ENCODE measurements around the gene SP140.
"Not testable (repeated sequence)": the region's sequence is repeated elsewhere in the genome, so short reads cannot be mapped to it uniquely, and the experiment has no call there.

The SP140 gene

DNA sequence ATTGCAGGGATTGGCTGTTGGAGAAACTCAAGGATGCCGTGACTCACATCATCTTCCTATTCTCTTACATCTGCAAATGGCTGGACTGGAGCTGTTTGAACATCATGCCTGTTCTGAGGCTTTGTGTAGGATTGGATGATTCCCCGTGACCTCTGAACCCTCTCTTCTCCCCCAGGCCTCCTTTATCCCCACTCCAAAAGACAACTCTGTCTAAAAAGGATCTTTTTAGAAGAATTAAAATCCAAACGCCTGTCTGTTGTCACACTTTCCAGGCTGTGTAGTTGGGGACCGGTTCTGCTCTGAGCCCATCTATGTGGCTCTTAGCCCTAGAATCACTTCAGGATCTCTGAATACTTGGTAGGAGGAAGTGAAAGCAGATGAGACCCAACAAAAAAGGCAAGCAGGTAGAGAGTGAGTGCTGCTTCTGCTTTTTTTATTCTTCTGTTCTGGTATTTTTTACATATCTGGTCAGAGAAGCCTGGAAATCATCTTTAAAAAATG, 565 bp downstream of the SP140 start:
- no peak for DNase-seq (ENCODE audit: low read depth)

DNA sequence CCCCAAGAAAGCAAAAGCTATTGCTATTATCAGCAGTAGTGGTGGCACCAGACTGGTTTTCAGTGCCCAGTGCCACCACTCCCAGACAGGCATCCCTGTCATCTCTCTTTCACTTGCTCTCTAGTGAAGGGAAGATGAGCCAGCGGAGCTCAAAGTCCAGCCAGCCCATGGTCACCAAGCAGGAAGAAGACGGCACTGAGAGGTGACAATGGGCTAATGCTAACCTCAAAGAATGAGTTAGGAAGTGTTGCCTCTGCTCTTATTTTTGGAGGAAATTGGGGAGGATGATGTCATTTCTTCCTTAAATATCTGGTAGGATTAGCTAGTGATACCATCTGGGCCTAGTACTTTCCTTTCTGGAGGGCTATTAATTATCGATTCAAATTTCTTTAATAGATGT, 1.7 kb downstream of the SP140 start:
- no peak for DNase-seq (ENCODE audit: low read depth)

DNA sequence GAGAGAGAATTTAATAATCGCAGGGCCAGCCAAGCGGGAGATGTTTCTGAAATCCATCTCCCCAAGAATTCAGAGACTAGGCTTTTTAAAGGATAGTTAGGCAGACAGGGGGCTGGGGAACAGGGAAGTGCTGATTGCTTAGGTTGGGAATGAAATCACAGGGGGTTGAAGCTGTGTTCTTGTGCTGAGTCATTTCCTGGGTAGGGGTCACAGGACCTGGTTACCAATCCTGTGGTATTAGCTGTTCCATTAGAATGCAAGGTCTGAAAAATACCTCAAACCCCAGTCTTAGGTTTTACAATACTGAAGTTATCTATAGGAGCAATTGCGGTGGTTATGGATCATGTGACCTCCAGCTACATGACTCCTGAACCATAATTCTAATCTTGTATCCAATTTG, 4.6 kb downstream of the SP140 start:
- DNase-seq (ENCODE audit: low read depth), result no peak

DNA sequence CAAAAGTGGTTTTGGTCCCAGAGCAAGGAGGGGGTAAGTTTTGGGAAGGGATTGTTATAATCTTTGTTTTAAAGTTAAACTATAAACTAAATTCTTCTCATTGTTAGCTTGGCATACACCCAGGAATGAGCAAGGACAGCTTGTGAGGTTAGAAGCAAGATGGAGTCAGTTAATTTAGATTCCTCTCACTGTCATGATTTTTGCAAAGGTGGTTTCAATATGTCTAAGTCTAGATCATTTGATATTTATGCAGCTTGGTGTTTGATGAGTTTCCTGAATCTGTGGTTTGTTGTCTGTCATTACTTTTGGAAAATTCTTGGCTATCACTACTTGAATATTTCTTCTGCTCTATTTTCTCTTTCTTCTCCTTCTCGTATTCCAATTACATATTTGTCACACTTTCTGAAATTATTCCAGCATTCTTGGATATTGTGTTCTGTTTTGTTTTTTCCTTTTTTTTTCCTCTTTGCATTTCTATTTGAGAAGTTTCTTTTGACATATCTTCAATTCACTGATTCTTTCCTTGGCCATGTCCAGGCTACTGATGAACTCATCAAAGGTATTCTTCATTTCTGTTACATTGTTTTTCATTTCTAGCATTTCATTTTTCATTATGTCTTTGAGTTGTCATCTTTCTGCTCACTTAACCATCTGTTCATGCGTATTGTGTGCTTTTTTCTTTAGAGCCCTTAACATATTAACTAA, 5.1 kb downstream of the SP140 start:
- DNase-seq (ENCODE audit: low read depth), result no peak

DNA sequence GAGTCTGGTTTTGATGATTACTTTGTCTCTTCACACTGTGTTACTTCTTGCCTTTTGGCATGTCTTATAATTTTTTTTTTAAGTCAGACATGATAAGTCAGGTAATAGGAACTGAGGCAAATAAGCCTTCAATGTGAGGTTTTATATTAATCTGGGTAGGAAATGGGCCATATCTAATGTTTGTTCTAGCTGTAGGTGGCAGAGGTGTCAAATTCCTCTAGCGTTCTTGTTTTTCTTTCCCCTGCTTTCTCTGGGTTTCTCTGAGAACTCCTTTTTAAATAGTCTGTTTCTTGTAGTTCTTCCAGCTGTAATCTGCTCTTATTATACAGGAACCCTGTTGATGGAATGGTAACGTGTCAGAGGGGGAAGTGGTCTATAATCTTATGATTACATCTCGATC, 5.7 kb downstream of the SP140 start:
- DNase-seq (ENCODE audit: low read depth), result no peak

DNA sequence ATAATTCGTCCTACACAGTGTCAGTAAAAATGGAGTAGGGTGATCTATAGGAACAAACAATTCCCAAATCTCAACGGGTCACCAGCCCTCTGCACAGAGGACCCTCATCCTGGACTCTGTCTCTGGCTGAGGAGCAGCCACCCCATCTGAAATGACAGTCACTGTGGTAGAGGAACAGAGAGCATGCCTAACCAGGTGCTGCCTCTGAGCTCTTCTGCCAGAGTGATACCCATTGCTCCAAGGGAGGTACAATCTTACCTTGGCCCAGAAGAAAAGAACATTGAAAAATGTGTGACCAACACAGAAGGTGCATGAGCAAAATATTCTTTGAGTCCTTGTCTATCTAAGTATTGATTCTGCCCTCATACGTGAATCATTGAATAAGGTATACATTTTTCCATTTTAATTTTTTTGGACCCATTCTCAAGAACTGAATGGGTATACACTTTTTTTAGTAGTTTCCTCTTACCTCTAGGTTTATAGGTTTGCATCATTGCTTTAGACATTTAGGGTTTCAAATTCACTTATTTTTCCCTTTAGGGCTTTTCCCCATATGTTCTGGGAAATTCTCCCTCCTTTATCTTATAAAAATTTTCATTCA, 8.7 kb downstream of the SP140 start:
- no peak for DNase-seq (ENCODE audit: low read depth)

DNA sequence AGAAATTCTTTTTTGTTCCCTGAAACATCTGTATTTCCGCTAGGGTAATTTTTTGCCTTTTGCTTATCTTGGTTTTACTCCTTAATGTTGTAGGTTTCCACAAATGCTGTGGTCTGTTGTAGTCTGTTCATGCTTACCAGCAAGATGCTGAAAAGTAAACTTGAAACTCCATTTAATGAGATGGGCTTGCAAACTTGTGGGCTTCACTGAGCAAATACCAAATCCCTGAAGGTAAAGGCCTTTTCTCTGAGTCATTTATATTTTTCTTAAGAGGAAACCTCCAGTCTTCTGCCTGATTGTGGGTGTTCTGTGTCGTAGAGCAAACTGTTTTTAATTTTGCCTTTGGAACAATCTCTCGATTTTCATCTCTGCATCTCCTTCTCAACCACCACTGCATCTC, 9.3 kb downstream of the SP140 start:
- DNase-seq (ENCODE audit: low read depth), result no peak

DNA sequence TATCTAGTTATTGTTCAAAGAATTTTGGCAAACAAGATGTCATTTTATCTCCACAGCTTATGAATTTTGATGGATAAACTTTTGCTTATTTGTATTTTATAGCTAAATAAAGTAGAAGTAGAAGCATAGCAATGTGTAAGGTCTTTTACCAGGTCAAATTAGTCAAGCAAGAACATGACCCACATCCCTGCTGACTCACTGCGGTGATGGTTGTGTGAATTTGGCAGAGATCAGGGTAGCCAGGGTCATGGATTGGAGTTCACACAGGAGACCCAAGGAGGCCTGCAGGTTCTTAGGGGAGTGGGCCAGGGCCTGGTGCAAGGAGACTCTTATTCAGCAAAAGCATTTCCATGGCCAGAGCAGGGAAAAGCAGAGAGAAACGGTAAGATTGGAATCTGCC, 18.7 kb downstream of the SP140 start:
- DNase-seq (ENCODE audit: low read depth), result no peak

DNA sequence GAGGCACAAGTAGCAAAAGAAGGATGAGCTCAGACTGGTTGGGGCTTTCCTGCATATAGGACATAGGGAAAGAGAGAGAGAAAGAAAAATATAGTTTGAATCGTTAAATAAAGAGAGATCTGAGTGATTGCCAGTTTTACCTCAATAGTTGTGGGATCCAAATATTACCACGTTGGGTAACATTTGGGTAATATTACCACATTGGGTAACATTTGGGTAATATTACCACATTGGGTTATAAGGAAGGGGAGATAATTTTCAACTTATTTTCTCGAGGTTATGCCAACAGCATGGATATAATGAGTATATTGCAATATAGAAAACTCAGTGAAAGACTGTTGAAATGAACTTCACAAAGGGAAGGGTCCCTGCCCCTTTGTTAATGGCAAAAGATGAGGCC, 20.7 kb downstream of the SP140 start:
- DNase-seq (ENCODE audit: low read depth), result no peak

DNA sequence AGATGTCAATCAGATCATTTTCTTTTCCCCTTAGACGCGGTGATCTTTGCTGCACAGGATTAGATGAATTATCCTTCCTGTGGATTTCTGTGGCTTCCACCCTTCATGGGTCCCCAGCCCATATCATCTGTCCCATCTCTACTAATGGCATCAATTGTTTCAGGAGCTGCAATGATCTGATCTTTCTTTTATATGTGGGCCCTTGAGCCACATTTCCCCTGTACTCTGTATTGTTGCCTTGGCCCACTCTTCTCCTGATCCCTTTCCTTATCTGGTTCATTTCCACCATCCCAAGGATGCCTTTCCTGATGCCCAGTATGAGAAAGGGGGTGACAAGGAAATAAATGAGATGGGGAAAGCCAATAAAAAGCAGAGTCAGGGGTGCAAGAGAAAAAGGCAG, 24.7 kb downstream of the SP140 start:
- no peak for DNase-seq (ENCODE audit: low read depth)

DNA sequence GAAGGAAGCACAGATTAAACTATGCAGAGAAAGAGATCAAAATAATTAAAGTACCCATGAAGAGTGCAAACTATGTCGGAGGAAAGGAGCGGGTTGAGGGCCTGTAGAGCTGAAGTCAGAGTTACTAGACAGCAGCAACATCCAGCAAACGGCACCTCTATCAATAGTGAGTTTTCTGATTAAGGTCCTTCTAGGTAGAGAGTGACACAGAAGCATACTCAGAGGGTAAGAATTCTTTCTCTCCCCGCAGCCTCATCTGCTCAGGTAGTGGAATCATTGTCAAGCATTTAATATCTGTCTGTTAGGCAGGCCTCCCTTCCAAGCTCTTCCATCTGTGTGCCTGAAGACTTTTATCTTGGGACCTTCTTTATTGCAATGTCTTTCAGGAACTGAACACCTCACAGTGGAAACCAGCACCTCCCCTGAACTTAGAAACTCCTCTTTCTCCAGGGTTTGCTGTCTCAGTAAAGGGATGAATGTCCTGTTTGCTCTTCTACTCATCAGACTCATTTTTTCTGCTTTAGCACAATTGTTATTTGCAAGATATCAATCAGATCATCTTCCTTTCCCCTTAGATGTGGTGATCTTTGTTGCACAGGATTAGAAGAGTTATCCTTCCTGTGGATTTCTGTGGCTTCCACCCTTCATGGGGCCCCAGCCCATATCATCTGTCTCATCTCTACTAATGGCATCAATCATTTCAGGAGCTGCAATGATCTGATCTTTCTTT, 28.8 kb downstream of the SP140 start:
- no peak for DNase-seq (ENCODE audit: low read depth)

DNA sequence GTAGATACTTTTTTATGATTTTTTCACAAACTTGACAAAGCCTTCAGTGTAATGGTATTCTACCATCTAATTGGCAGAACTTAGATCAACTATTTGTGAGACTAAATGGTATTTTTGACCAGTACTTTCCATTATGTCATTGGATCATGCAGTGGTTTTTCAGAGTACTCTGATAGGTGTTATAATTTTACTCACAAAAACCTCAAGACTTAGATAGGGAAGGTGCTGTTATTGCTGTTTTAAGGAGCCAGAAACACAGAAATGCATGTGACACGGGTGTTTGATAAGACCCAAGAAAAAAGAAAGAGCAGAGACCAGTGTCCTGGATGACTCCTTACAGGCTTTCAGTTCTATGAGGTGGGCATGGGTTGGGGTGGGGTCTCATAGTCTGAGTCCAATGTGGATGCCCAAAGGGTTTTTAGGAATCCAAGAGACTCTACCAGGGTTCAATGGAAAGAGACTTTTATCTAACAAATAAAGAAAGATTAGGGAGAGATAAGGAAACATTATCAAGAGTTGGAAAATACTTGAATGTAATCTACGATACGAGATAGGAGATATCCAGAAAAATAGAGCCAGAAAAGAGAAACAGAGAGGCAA, 31.3 kb downstream of the SP140 start:
- no peak for DNase-seq (ENCODE audit: low read depth)

DNA sequence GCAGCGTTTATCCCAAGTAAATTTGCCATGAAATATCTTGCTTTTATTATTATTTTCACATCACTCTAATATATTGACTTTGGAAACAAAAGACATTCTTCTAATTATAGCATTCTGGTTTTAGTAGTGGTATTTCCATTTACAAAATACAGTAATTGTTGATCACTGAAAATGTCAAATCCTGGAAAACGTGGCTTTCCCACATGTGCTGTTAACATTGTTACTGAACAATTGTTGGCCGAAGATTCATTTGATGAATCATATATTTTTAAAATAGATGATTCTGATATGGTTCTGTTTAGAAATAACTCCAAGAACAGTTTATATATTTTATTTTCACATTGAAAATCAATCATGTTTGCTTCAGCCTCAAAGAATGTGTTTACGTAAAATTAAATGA, 32.9 kb downstream of the SP140 start:
- no peak for DNase-seq (ENCODE audit: low read depth)

DNA sequence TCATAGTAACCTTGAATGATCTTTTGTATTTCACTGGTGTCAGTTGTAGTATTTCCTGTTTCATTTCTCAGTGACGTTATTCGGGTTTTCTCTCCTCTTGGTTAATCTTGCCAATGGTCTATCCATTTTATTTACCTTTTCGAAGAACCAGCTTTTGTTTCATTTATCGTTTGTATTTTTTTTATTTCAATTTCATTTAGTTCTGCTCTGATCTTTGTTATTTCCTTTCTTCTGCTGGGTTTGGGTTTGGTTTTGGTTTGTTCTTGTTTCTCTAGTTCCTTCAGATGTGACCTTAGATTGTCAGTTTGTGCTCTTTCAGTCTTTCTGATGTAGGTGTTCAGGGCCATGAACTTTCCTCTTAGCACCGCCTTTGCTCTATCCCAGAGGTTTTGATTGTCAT, 36.7 kb downstream of the SP140 start:
- no peak for DNase-seq (ENCODE audit: low read depth)

DNA sequence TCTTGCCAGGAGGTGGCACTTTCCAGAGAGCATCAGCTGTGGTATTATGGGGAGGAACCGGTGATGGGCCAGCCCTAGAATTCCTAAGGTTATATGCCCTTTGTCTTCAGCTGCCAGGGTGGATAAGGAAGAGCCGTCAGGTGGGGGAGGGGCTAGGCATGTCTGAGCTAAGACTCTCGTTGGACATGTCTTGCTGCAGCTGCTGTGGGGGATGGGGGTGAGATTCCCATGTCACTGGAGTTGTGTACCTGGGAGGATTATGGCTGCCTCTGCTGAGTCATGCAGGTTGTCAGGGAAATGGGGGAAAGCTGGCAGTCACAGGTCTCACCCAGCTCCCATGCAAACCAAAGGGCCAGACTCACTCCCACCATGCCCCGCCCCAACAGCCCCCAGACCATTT, 39.4 kb downstream of the SP140 start:
- not testable (repeated sequence) for DNase-seq (ENCODE audit: low read depth)

DNA sequence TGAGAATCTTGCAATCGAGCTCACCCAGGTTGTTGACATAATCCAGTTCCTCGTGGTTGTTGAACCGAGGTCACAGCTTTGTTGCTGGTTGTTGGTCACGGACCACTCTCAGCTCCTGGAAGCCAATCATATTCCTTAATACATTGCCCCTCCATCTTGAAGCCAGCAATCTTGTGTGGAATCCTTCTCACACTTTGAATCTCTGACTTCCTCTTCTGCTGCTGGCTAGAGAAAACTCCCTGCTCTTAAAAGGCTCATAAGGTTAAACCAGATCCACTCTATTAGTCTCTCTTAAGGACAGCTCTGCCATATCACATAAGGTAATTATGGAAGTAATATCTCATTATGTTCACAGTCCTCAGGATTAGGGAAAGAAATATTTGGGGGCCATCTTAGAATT, 41.1 kb downstream of the SP140 start:
- no peak for DNase-seq (ENCODE audit: low read depth)

DNA sequence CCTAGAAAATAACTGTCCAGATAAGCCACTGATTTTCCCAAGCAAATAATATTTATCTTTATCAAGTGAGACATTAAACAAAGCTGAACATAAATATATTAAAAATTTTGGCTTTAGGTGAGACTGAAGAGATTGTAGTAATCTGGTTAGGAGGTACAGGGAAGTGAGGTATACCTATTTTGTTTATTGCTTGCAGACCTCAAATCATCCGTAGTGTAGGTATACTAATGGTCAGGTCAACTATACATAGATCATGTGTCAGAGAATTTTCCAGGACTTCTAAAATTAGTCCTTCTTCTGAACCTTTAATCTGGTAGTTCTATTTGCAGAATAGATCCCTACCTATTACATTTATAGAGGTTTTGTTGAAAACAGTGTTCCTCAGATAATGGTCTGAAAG, 41.5 kb downstream of the SP140 start:
- DNase-seq (ENCODE audit: low read depth), result no peak

DNA sequence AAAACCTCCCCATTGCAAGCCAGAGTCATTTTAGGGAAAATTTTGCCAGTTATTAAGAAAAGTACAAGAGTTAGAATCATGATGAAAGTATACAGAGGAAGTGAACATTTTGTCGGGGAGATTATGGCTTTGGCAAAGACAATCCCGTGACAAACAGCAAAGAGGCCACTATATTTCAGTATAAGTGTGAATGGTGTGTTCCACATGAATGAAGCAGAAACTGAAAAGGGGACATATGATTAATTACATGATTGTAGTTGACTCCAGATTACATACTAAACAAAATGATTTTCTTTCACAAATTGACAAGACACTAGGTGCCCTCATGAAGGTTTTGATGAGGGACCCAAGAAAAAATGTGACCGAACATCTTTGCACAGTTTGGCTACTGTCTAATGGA, 42.0 kb downstream of the SP140 start:
- no peak for DNase-seq (ENCODE audit: low read depth)

DNA sequence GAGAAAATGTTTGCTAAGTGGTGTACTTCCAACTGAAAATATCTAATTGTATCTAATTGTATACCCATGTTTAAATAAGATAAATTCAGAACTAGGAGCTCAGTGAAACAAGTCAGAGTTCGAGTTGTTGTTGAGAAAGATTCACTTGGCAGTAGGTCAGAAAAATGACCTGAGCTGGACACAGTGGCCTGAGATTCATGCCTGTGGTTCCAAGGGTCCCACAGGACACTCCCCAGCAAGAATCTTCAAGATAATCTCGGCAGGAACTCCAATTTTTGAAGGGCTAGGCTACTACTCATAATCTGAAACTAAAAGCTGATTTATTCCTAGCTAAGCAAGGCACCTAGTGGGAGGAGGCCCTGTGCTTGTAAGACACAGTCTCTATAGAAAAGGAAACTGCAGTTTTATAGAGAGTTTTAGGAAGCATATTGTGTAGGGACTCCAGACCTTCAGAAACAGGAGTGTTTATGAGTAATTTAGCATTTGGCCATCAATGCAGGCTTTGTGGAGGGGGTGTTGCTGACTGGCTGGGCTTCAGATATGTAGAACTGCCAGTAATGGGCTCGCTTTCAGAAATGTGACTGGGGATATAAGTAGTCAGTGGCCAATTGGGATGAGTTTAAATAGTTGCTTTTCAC, 43.2 kb downstream of the SP140 start:
- no peak for DNase-seq (ENCODE audit: low read depth)

DNA sequence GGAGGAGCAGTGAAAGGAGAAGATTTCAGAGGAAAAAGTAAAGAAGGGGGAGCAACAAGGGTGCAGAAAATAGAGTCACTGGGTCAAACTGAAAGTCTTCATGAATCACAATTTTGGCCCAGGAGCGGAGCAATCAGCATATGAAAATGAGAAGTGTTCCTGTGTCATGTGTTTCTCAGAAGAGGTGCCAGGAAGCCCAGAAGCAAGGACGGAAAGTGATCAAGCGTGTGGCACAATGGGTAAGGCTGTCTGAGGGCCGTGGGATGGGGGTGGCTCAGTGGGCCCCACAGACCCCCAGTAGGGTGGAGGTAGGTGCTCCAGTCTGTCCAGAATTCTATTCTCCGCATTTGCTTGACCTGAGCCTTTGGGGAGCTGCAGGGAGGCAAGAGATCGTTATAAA, 44.2 kb downstream of the SP140 start:
- DNase-seq (ENCODE audit: low read depth), result no peak

DNA sequence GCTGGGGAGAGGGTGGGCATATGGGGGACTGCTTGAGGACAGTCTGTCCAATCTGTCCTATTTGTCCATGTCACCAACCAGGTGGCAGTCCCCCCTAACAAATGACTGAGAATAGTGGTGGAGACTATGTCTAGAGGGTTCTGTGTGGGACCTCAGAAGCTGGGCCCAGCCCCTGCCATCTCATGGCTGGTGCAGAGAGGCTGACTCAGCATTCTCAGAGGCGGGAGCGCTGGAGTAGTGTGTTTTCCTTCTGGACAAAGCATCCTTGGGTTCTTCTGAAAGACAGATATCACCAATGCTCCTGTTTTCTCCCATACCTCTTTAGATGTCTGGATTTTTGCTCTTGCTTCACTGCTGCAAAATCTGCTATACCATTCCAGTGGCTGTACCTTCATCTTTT, 57.4 kb downstream of the SP140 start:
- no peak for DNase-seq (ENCODE audit: low read depth)

DNA sequence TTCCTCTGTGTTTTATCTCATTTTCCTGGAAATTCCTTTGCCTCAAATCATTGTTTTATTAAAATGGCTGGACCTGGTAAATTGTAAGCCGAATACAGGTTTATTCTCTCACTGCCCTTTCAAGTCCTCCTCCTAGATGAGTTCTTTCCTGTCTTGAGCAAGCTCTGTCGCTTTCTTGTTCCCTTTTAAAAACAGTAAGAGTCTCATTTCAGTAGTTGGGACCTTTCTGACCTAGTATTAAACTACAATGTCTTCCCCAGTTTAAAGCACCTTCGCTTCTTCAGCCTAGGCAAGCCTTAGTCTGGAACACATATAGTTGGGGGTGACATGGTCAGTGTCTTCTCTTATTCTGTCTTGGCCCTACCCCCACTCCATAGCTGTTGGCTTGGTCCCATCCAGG, 60.5 kb downstream of the SP140 start:
- no peak for DNase-seq (ENCODE audit: low read depth)

DNA sequence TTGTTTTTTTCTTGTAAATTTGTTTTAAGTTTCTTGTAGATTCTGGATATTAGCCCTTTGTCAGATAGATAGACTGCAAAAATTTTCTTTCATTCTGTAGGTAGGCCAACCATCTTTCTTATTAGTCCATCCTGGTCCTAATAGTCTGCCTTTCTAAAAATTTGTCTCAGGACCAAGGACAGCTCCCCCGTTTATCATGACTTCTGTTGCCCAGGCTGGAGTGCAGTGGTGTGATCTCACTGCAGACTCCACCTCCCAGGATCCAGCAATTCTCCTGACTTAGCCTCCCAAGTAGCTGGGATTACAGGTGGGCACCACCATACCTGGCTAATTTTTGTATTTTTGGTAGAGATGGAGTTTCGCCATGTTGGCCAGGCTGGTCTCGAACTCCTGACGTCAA, 63.8 kb downstream of the SP140 start:
- DNase-seq (ENCODE audit: low read depth), result not testable (repeated sequence)

All from stimulated activated CD8-positive, alpha-beta memory T cell treated with anti-CD3 and anti-CD28 coated beads, Interleukin-12 subunit alpha, Interleukin-12 subunit beta, amount 100 ng/mL, for 1 hour (primary cell).